IMR-90 (cell line): ENCODE data around the gene ZDHHC16.

Experiments
- CTCF ChIP-seq: conservative IDR thresholded peaks from 2 replicates; pipeline ENCODE4 v1.5.1; 2012; ENCODE audit warnings: mild to moderate bottlenecking, low read depth, low read length, improper control_type of control experiment
- ELK1 ChIP-seq: fragments of 150-350 bp; IDR thresholded peaks from 2 replicates; pipeline ENCODE4 v1.6.1; 2016; ENCODE audit warnings: low read depth, mild to moderate bottlenecking, low read length, moderate library complexity, borderline replicate concordance
- FOS ChIP-seq: fragments of 150-350 bp; IDR thresholded peaks from 2 replicates; pipeline ENCODE4 v1.6.1; 2016; ENCODE audit warnings: low read depth, low read length
- POLR2A ChIP-seq: IDR thresholded peaks from 2 replicates; pipeline ENCODE4 v1.6.1; 2012; ENCODE audit warnings: mild to moderate bottlenecking, low read depth, low read length
- RAD21 ChIP-seq: IDR thresholded peaks from 2 replicates; pipeline ENCODE4 v1.6.1; 2012; ENCODE audit warnings: low read length, improper control_type of control experiment
- RCOR1 ChIP-seq: IDR thresholded peaks from 2 replicates; pipeline ENCODE4 v1.6.1; 2012; ENCODE audit warnings: mild to moderate bottlenecking, low read length, improper control_type of control experiment; ENCODE audit not compliant: insufficient replicate concordance
- SMC3 ChIP-seq: fragments of 150-350 bp; IDR thresholded peaks from 2 replicates; pipeline ENCODE4 v1.6.1; 2016; ENCODE audit warnings: low read depth, mild to moderate bottlenecking, antibody characterized with exemption, low read length, moderate library complexity

- TF ChIP-seq CTCF (no peak), POLR2A (no peak), SMC3 (no peak), FOS (no peak), RCOR1 (no peak), RAD21 (no peak), ELK1 (no peak)
Observed at GRCh38 chr10:97468162-97468561, 22.2 kb downstream of the ZDHHC16 start.
